GM12873 (cell line): ENCODE results near the gene MIPEP.
A peak's percentile ranks its signal among the peaks of the same experiment; 100 is the strongest.
"Not testable (repeated sequence)": the region's sequence is repeated elsewhere in the genome, so short reads cannot be mapped to it uniquely, and the experiment has no call there.

ENCODE experiments used
- TF ChIP-seq, protein P1 (sequence below): IDR thresholded peaks from 2 replicates; pipeline ENCODE4 v1.5.1; 2012; ENCODE audit warnings: low read depth, mild to moderate bottlenecking, moderate library complexity, low read length, control low read depth; ENCODE audit not compliant: insufficient read depth; ENCODE audit errors: missing control alignments

Gene MIPEP

DNA sequence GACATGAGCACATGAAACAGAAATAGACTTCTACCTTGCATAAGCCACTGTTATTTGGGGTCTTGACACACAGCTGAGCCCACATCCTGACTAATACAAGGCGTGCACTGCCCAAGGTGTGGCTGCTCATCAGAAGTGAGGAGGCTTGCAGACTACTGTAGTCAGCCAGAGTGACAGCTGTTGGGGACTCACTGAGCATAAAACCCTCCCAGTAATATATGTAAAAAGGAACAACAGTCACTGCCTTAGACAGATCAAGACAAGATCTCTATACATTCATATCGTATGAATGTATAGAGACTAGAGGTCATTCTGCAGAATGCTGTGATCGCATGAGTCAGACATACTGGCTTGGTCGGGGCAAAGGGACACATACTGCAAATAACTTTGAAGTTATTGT lies 12.2 kb upstream of the MIPEP start:
- TF ChIP-seq, protein P1, sequence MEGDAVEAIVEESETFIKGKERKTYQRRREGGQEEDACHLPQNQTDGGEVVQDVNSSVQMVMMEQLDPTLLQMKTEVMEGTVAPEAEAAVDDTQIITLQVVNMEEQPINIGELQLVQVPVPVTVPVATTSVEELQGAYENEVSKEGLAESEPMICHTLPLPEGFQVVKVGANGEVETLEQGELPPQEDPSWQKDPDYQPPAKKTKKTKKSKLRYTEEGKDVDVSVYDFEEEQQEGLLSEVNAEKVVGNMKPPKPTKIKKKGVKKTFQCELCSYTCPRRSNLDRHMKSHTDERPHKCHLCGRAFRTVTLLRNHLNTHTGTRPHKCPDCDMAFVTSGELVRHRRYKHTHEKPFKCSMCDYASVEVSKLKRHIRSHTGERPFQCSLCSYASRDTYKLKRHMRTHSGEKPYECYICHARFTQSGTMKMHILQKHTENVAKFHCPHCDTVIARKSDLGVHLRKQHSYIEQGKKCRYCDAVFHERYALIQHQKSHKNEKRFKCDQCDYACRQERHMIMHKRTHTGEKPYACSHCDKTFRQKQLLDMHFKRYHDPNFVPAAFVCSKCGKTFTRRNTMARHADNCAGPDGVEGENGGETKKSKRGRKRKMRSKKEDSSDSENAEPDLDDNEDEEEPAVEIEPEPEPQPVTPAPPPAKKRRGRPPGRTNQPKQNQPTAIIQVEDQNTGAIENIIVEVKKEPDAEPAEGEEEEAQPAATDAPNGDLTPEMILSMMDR: no peak

DNA sequence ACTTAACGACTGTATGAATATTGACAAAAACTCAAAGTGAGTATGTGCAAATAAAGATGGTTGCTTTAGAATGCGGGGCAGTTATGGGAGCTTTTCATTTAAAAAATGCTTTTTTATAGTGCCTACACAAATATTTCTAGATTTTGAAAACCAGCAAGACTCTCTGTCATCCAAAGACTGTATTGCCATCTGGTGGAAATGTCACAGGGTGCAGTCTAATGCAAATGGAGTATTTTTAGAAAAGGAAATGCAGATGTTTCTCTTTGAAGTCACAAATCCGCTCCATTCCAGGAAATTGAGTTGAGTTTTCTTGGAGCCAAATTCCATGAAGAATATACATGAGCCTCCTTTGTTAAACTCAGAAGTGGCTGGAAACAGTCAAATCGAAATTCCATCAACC lies 10.4 kb upstream of the MIPEP start:
- TF ChIP-seq, protein P1: peak; percentile 60

DNA sequence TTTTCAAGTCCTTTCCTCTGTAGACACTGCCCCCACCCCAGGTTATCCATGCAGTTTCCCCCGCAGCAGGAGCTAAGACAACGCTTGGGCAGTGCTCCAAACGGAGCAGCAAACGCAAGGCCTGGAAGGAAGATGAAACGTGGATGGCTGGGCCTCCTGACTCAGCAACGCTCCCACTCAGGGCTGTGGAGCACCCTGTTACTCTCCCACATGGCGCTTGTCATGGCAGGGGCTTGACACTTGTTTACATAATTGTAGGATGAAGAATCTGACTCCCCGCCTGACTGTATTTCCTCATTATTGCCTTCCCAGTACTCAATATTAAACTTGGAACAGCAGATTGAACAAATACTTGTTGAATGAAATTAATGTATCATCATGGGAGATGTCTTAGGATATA lies 8.9 kb upstream of the MIPEP start:
- TF ChIP-seq, protein P1: no peak

DNA sequence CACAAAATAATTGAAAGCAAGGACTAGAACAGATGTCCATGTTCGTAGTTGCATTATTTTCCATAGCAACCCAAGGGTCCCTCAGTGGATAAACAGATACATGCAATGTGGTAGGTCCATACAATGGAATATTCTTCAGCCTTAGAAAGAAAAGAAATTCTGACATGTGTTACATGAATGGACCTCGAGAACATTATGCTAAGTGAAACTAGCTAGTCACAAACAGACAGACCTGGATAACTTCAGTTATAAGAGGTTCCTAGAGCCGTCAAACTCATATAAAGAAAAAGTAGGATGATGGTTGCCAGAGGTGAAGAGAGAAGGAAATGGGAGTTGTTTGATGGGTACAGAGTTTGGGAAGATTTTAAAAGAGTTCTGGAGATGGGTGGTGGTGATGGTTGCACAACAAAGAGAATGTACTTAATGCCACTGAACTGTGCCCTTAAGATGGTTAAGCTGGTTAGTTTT lies 8.3 kb upstream of the MIPEP start, which contains the start of gene C1QTNF9B:
Gene C1QTNF9B, minus strand, starts transcription at position 51 of the 468 bp plus-strand sequence.
- TF ChIP-seq, protein P1: not testable (repeated sequence)

DNA sequence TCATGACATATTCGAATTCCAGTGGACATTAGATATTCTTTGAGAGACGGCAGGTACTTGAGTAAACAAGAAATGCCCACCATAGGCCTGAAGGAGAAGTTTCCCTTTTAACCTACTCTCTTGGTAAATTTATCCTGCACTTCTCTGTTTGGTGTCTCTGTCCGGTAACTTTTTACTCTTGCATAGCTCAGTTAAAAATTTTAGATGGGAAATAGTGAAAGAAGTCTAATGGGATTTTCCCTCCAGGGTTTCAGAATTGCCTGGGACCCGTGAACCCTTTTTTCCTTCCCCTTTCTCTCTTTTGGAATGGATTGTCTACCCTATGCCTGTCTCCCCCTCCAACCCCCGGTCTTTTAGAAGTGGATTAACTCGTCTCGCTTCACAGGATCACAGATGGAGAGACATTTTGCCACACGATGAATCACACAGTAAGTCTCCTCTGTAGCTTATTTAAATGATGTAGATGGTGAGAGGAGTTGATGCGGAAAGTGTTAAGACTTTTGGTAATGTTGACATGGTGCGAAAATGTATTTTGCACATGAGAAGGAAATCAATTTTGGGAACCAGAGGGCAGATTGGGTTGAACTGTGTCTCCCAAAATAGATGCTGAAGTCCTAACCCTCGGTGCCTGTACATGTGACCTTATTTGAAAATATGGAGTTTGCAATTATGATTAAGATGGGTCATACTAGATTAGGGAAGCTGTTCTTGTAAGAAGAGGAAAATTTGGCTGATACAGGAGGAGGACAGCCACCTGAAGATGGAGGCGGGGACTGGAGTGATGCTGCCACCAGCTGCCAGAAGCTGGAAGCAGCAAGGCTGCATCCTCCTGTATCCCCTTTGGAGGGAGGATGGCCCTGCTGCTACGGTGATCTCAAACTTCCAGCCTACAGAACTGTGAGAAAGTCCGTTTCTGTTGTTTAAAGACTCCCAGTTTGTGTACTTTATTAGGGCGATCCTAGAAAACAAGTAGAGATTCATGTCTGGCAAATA lies 711 bp upstream of the MIPEP start:
- TF ChIP-seq, protein P1: peak; percentile 54

DNA sequence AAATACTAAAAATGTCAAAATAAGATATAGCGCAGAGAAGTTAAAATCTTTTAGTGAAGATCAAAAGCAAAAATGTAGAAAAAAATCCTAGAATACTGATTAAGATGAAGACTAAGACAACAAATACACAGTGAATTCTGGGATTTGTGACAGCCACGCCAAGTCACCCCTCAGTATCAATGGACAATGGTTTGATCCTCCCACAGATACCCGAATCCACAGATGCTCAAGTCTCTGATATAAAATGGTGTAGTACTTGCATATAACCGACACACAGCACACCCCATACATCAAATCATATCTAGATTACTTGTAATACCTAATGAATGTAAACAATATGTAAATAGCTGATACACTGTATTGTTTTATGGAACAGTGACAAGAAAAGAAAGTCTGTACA lies 5.9 kb downstream of the MIPEP start:
- TF ChIP-seq, protein P1: no peak

DNA sequence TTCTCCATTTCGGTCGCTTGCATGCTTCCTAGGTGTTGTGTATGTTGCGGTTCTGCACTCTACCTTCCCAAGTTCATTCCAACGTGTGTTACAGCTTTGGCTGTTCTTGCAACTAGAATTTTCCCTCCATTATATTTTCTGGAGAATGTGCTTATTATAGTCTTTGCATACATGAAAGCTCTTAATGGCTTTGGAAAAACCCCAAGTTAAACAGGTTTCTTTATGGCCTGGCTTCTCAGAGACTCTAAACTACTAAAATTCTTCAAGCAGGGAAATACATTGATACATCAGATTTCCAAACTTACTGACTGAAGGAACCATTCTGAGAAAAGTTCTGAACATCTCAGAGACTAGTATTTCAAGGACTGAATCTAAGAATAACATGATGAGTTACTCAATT lies 11.9 kb downstream of the MIPEP start:
- TF ChIP-seq, protein P1: no peak
